Epithelial cell of prostate (primary cell): ENCODE results near the gene SSX2IP.
"Not testable (repeated sequence)": the region's sequence is repeated elsewhere in the genome, so short reads cannot be mapped to it uniquely, and the experiment has no call there.

Experiments used
- DNase-seq: peaks from one replicate; pipeline ENCODE4 v3.0.0-alpha.2; 2011; ENCODE audit warnings: low read depth, low spot score
- H3K27ac ChIP-seq: fragments of 450-650 bp; 2 replicates; pipeline ENCODE4 v1.5.1; 2017; ENCODE audit warnings: mild to moderate bottlenecking

The SSX2IP gene

DNA sequence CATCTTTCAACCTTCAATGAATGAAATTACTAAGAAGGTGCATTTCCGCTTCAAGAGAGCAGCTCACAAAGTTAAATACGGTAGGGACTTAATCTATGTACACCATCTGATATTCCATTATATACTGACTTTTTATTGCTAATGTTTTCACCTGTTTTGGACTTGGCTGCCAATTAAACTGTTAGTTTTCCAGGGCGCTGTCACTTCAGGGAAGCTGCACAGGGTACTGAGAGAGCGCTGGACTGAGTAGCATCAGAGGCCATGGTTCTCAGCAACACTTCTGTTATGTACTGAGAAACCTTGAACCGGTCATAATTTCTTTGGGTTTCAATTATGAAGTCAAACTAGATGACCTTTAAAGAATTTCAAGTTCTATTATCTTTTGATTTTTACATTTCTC, 8.2 kb downstream of the SSX2IP start:
- H3K27ac ChIP-seq: no peak overlapping the region

GRCh38 chr1:84677415-84678099, 12.7 kb downstream of the SSX2IP start:
- no peak for DNase-seq
- no peak overlapping the region for H3K27ac ChIP-seq

More for the DNA sequence above, 8.2 kb downstream of the SSX2IP start:
- no peak for DNase-seq

GRCh38 chr1:84675631-84676030, 14.6 kb downstream of the SSX2IP start:
- no peak overlapping the region for H3K27ac ChIP-seq
- no peak for DNase-seq

DNA sequence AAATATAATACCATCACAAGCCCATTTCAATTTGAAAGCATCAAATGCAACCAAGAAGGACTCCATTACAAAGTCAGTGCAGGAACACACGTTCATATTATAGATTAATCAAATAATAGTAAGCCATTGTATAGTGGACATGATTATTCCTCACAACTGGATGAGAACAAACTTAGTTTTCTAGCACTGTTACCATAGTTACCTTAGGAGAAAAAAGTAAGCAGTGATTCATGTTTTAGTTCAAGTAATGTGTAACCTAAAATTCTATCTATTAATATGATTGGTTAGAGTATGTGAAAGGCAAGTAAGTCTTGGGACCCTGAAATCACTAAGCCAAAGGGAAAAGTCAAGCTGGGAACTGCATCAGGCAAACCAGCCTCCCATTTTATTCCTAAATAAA, 15.2 kb downstream of the SSX2IP start:
- no peak for DNase-seq
- no peak overlapping the region for H3K27ac ChIP-seq

GRCh38 chr1:84674705-84675104, 15.6 kb downstream of the SSX2IP start:
- H3K27ac ChIP-seq: no peak overlapping the region
- no peak for DNase-seq

- DNase-seq: no peak
- no peak overlapping the region for H3K27ac ChIP-seq
Observed at GRCh38 chr1:84674021-84674420, 16.2 kb downstream of the SSX2IP start.

- no peak for DNase-seq
- H3K27ac ChIP-seq: no peak overlapping the region
Observed at GRCh38 chr1:84672080-84672854, 18.0 kb downstream of the SSX2IP start.

DNA sequence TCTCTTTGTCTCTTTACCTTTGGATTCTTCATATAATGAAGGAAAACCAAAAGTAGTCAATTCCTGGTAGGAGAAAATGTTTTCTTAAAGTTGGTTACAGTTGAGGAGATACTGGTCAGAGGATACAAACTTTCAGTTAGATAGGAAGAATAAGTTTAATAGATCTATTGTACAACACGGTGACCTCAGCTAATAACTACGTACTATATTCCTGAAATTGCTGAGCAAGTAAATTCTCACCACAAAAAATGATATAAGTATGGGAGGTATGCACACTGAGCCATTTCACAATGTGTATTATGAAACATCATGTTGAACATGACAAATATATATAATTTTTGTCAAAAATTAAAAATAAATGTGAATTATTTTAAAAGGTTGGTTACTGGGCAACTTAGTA, 20.4 kb downstream of the SSX2IP start:
- no peak overlapping the region for H3K27ac ChIP-seq
- DNase-seq: no peak

- no peak overlapping the region for H3K27ac ChIP-seq
- no peak for DNase-seq
Observed at GRCh38 chr1:84668185-84668584, 22.1 kb downstream of the SSX2IP start.

GRCh38 chr1:84665703-84666317, 24.5 kb downstream of the SSX2IP start:
- DNase-seq: no peak
- H3K27ac ChIP-seq: peak overlapping the region; percentile 47

GRCh38 chr1:84653130-84653677, 37.1 kb downstream of the SSX2IP start:
- H3K27ac ChIP-seq: no peak overlapping the region
- DNase-seq: no peak

DNA sequence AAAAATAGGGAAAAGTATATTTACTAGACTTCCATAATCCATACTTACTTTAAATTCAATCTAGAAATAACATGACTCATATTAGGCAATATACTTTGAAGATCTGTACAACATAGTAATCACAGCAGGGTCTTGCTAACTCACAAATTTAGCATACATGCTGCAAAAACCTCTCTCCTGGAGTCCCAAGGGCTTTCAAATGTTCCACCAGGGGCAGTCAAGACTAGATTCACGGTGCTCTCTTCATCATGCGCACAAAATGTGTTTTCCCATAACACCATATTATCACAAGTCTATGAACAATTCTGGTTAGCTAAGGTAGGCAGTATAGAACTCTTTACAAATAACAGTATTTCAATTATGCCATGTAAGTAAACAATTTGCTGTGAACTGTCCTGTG, 45.8 kb downstream of the SSX2IP start:
- H3K27ac ChIP-seq: no peak overlapping the region
- no peak for DNase-seq

- no peak for DNase-seq
Observed at GRCh38 chr1:84643183-84643582, 47.1 kb downstream of the SSX2IP start.

DNA sequence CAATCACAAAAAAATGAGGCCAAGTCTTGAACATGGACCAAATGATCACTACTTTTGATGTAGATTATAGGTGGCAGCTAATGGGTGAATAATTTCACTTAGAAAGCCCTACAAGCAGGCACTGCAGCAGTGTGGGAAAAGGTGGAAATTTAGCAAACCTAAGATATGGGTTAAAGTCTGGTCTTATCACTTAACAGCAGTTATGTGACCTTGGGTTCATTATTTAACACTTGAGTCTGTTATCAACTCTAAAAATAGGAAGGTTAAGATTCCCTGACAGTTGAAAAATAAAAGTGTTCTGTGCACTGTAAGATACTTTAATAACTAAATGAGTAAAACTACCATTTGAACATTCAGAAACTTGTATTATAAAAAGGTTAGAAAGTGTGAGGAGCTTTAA, 47.5 kb downstream of the SSX2IP start:
- no peak overlapping the region for H3K27ac ChIP-seq
- no peak for DNase-seq

More at GRCh38 chr1:84643183-84643582, 47.1 kb downstream of the SSX2IP start:
- no peak overlapping the region for H3K27ac ChIP-seq

GRCh38 chr1:84639731-84640130, 50.5 kb downstream of the SSX2IP start:
- H3K27ac ChIP-seq, DNase-seq: not testable (repeated sequence)

- H3K27ac ChIP-seq: peak overlapping the region; percentile 52
- no peak for DNase-seq
Observed at GRCh38 chr1:84635429-84635828, 54.8 kb downstream of the SSX2IP start.

DNA sequence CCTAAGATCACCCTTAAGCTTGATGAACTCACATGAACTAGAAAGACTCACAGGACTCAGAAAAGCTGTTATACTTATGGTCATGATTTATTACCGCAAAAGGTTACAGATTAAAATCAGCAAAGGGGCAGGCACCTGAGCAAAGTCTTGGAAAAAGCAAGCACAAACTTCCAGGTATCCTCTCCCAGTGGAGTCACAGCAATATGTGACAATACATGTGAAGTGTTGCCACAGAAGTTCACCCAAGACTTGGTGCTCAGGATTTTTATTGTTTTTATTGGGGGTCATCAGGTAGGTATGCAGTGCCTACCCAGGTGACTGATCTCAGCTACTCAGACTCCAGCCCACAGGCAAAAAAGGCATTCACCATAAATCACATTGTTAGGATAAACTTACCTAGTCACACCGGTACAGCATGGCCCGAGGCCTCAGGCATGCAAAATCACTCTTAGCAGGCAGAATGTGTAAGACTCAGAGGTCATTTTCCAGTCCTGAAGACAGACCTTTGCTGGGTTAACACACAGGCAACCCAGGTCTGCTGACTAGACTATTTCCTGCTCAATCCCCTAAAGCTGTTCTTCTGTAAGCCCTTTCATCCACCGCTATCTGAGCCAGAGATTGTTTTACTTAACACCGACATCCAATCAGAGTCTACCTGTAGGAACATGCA, 55.6 kb downstream of the SSX2IP start:
- H3K27ac ChIP-seq: peak overlapping the region; percentile 52

DNA sequence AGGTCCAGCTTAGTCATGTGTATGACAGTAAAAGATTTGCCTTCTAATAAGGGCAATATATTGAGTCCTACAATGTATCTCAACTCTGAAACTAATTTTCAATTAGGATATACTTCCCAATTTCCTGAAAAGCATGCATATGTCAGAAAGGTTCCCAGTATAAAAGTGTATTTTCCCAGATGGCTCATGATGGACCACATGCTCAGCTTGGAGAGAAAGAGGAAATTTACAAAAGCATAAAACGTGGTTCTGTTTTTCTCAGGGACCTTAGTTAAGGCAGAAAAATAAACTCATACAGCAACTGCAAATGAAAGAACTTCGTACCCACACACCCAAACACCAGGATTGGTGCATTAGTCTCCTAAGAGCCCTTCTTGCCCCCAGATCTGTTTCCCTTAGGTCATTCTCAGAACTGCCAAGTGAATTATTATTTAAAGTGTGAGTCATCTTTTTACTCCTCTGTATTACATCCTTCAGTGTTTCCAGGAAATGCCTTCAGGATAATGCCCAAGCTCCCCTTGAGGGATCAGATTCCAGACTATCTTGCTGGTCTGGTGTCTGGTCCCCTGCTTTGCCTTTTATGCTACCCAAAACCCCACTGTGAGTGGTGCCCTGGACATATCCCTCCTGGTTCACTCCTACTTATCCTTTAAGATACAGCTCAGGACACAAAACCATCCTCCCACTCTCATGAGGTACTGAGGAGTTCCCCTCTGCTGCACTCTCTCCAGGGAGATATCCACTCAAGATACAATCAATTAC, 57.4 kb downstream of the SSX2IP start:
- no peak overlapping the region for H3K27ac ChIP-seq
- peak; percentile 24 for DNase-seq

More for the DNA sequence above, 55.6 kb downstream of the SSX2IP start:
- peak; percentile 90 for DNase-seq

DNA sequence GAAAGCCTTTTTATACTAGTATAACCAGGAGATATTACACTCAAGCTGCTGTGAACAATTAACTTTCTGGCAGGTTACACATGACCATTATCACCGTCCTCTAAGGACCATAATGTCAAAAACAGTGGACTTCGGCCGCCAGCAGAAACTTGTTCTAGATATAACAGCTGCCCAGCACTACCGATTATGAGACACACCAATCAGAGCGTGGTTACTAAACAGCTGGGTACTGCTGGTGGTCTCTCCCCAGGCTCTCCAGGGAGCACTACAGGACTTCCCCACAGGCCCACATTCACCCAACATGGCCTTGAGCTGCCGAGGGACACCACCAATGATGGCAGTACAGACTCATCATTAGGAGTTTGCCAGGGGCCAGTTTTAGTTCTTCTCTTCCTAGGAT, 58.1 kb downstream of the SSX2IP start:
- DNase-seq: no peak
- no peak overlapping the region for H3K27ac ChIP-seq

- no peak overlapping the region for H3K27ac ChIP-seq
- no peak for DNase-seq
Observed at GRCh38 chr1:84624876-84625275, 65.4 kb downstream of the SSX2IP start.
